ENCODE measurements around the gene DCTN2.

The DCTN2 gene

GRCh38 chr12:57541717-57542116 lies 5.3 kb downstream of the DCTN2 start:
- no peak overlapping the region for H3K4me3 ChIP-seq (replicated peaks in 1 of 2; ENCODE audit: low read depth in 2 of 2, low read length in 2 of 2)
- no peak for TF ChIP-seq CTCF (IDR thresholded peaks at IDR 0.05; ENCODE audit: low read depth, low read length)
- no peak for DNase-seq (ENCODE audit: low read depth in 2 of 2)

GRCh38 chr12:57541001-57541400 lies 6.0 kb downstream of the DCTN2 start:
- no peak for TF ChIP-seq CTCF (IDR thresholded peaks at IDR 0.05; ENCODE audit: low read depth, low read length)
- no peak overlapping the region for H3K4me3 ChIP-seq (replicated peaks in 1 of 2; ENCODE audit: low read depth in 2 of 2, low read length in 2 of 2)
- DNase-seq (ENCODE audit: low read depth in 2 of 2), result no peak

- H3K4me3 ChIP-seq (replicated peaks in 1 of 2; ENCODE audit: low read depth in 2 of 2, low read length in 2 of 2), result no peak overlapping the region
- no peak for TF ChIP-seq CTCF (IDR thresholded peaks at IDR 0.05; ENCODE audit: low read depth, low read length)
- DNase-seq (ENCODE audit: low read depth in 2 of 2), result no peak
Measured at GRCh38 chr12:57539134-57539768, 7.7 kb downstream of the DCTN2 start.

- no peak overlapping the region for H3K4me3 ChIP-seq (replicated peaks in 1 of 2; ENCODE audit: low read depth in 2 of 2, low read length in 2 of 2)
- no peak for DNase-seq (ENCODE audit: low read depth in 2 of 2)
- TF ChIP-seq CTCF (IDR thresholded peaks at IDR 0.05; ENCODE audit: low read depth, low read length), result no peak
Measured at GRCh38 chr12:57536597-57536942, 10.4 kb downstream of the DCTN2 start.

GRCh38 chr12:57535764-57536596 lies 11.0 kb downstream of the DCTN2 start:
- no peak for TF ChIP-seq CTCF (IDR thresholded peaks at IDR 0.05; ENCODE audit: low read depth, low read length)
- DNase-seq (ENCODE audit: low read depth in 2 of 2), result no peak
- no peak overlapping the region for H3K4me3 ChIP-seq (replicated peaks in 1 of 2; ENCODE audit: low read depth in 2 of 2, low read length in 2 of 2)

GRCh38 chr12:57534991-57535543 lies 11.9 kb downstream of the DCTN2 start:
- H3K4me3 ChIP-seq (replicated peaks in 1 of 2; ENCODE audit: low read depth in 2 of 2, low read length in 2 of 2), result no peak overlapping the region
- DNase-seq (ENCODE audit: low read depth in 2 of 2), result no peak
- TF ChIP-seq CTCF (IDR thresholded peaks at IDR 0.05; ENCODE audit: low read depth, low read length), result no peak

Measured in cardiac fibroblast (primary cell).